ENCODE data around the gene GOLGA6L2. TPM values are rescaled to one million over a fixed set of nuclear protein-coding genes. Genes with fewer than 3 reads are reported as not detected.

Gene GOLGA6L2
- total and polyA plus RNA-seq, 4 donors = not detected

GRCh38 chr15:23482228-23482627, 35.2 kb upstream of the GOLGA6L2 start:
- no peak for DNase-seq (ENCODE audit: low spot score)
- Histone ChIP-seq H3K4me1 (ENCODE audit: control insufficient read depth in 4 of 4, insufficient read depth in 4 of 4, low read length in 3 of 4) (no peaks in the 10 kb centered on the region), H3K27ac (ENCODE audit: low read depth in 1 of 2, low read length in 2 of 2) (no peak overlapping the region), H3K9ac (ENCODE audit: low read depth in 1 of 2, low read length in 2 of 2) (no peak overlapping the region), H3K4me3 (ENCODE audit: low read depth in 1 of 3, low read length in 3 of 3) (no peak overlapping the region), H3K9me3 (ENCODE audit: control insufficient read depth in 4 of 4, low read length in 3 of 4) (no peaks in the 10 kb centered on the region), H3K36me3 (ENCODE audit: control insufficient read depth in 4 of 4, insufficient read depth in 3 of 4, low read depth in 1 of 4, low read length in 3 of 4) (no peaks in the 10 kb centered on the region), H3K27me3 (ENCODE audit: control insufficient read depth in 4 of 4, insufficient read depth in 4 of 4, low read length in 3 of 4) (no peaks in the 10 kb centered on the region)
- TF ChIP-seq FOXA2 (IDR thresholded peaks at IDR 0.05) = no peak
- WGBS = 84% methylated on average over 1 of the region's 1 CpG

GRCh38 chr15:23477920-23478319, 30.9 kb upstream of the GOLGA6L2 start:
- 83% methylated on average over 6 of the region's 6 CpGs for WGBS
- H3K9me3 ChIP-seq (ENCODE audit: control insufficient read depth in 4 of 4, low read length in 3 of 4) = no peaks in the 10 kb centered on the region
- no peaks in the 10 kb centered on the region for H3K27me3 ChIP-seq (ENCODE audit: control insufficient read depth in 4 of 4, insufficient read depth in 4 of 4, low read length in 3 of 4)
- H3K4me1 ChIP-seq (ENCODE audit: control insufficient read depth in 4 of 4, insufficient read depth in 4 of 4, low read length in 3 of 4) = no peaks in the 10 kb centered on the region
- TF ChIP-seq TAF1 (conservative IDR thresholded peaks at IDR 0.05) (no peak), FOXA1 (IDR thresholded peaks at IDR 0.05) (no peak), RAD21 (IDR thresholded peaks at IDR 0.05) (no peak), YY1 (IDR thresholded peaks at IDR 0.05) (no peak), REST (IDR thresholded peaks at IDR 0.05) (no peak)
- no peaks in the 10 kb centered on the region for H3K36me3 ChIP-seq (ENCODE audit: control insufficient read depth in 4 of 4, insufficient read depth in 3 of 4, low read depth in 1 of 4, low read length in 3 of 4)
- H3K4me3 ChIP-seq (ENCODE audit: low read depth in 1 of 3, low read length in 3 of 3) = no peak overlapping the region
- no peak overlapping the region for H3K27ac ChIP-seq (ENCODE audit: low read depth in 1 of 2, low read length in 2 of 2)
- H3K9ac ChIP-seq (ENCODE audit: low read depth in 1 of 2, low read length in 2 of 2) = no peak overlapping the region
- no peak for DNase-seq (ENCODE audit: low spot score)

- no peaks in the 10 kb centered on the region for H3K4me1 ChIP-seq (ENCODE audit: control insufficient read depth in 4 of 4, insufficient read depth in 4 of 4, low read length in 3 of 4)
- no peak overlapping the region for H3K9ac ChIP-seq (ENCODE audit: low read depth in 1 of 2, low read length in 2 of 2)
- no peak for DNase-seq (ENCODE audit: low spot score)
- no peak overlapping the region for H3K4me3 ChIP-seq (ENCODE audit: low read depth in 1 of 3, low read length in 3 of 3)
- no peaks in the 10 kb centered on the region for H3K36me3 ChIP-seq (ENCODE audit: control insufficient read depth in 4 of 4, insufficient read depth in 3 of 4, low read depth in 1 of 4, low read length in 3 of 4)
- WGBS = 76% methylated on average over 3 of the region's 3 CpGs
- TF ChIP-seq CTCF (IDR thresholded peaks at IDR 0.05; ENCODE audit: low read depth, low read length, missing input control) (no peak), EGR1 (IDR thresholded peaks at IDR 0.05; ENCODE audit: low read depth in 2 of 2) (no peak), SP1 (IDR thresholded peaks at IDR 0.05) (no peak), RXRA (IDR thresholded peaks at IDR 0.05) (no peak), HNF4G (IDR thresholded peaks at IDR 0.05) (no peak)
- H3K9me3 ChIP-seq (ENCODE audit: control insufficient read depth in 4 of 4, low read length in 3 of 4) = no peaks in the 10 kb centered on the region
- H3K27me3 ChIP-seq (ENCODE audit: control insufficient read depth in 4 of 4, insufficient read depth in 4 of 4, low read length in 3 of 4) = peaks cover 0 to 3% (median 1%) of the 10 kb centered on the region in 4 donors
- H3K27ac ChIP-seq (ENCODE audit: low read depth in 1 of 2, low read length in 2 of 2) = no peak overlapping the region
Measured at GRCh38 chr15:23472678-23473077, 25.6 kb upstream of the GOLGA6L2 start.

All from liver (tissue), 9 donors.